Esophagus squamous epithelium (tissue), 5 donors: ENCODE results near the gene CHST11. TPM values are rescaled to one million over a fixed set of nuclear protein-coding genes. Genes with fewer than 3 reads are reported as not detected.
"Not testable (repeated sequence)": the region's sequence is repeated elsewhere in the genome, so short reads cannot be mapped to it uniquely, and the experiment has no call there.

Experiments used
- DNase-seq: peaks from one replicate; lab custom pipeline; 2025; lab: John Stamatoyannopoulos, UW
- H3K27ac ChIP-seq, 4 donors: fragments of 200-600 bp; sonication (generic); one replicate each; pipeline ENCODE4 v1.5.1; 2016 to 2019; ENCODE audit warnings: mild to moderate bottlenecking in 1 of 4
- H3K27me3 ChIP-seq, 4 donors: fragments of 200-600 bp; sonication (generic); 1 replicate in 3 of 4; 2 replicates in 1 of 4; pipeline versions ENCODE4 v1.5.1 to v1.6.0; 2017 to 2021; ENCODE audit warnings: antibody characterized with exemption in 1 of 4
- H3K36me3 ChIP-seq, 3 donors: fragments of 200-600 bp; sonication (generic); one replicate each; pipeline ENCODE4 v1.5.1; 2016 to 2019
- H3K4me1 ChIP-seq, 3 donors: fragments of 200-600 bp; sonication (generic); one replicate each; pipeline ENCODE4 v1.5.1; 2017 to 2019
- H3K4me3 ChIP-seq, 4 donors: fragments of 200-600 bp; sonication (generic); 1 replicate in 3 of 4; 2 replicates in 1 of 4; pipeline ENCODE4 v1.5.1; 2016 to 2019; ENCODE audit warnings: mild to moderate bottlenecking in 2 of 4, moderate library complexity in 1 of 4
- H3K9me3 ChIP-seq, 3 donors: fragments of 200-600 bp; sonication (generic); one replicate each; pipeline ENCODE4 v1.5.1; 2016 to 2019
- POLR2A ChIP-seq, 4 donors: fragments of 450-650 bp; IDR thresholded peaks; one replicate each; pipeline ENCODE4 v1.6.1; 2017; ENCODE audit warnings: antibody characterized with exemption in 4 of 4, mild to moderate bottlenecking in 4 of 4, moderate library complexity in 3 of 4
- WGBS, 2 donors: methylation state at CpG; one replicate each; pipeline ENCODE4 v1.1.5; 2018; 5-methylcytosine and 5-hydroxymethylcytosine counted together
- intact Hi-C: fragments of 100-400 bp; cut with DNase I; formaldehyde crosslinking; loops from one replicate; pipeline ENCODE4 v1.15.0; 2022
- total RNA-seq, 4 donors: library from RNA; depleted of rRNA; stranded (reverse); fragments of >200 nt; gene quantifications; one replicate each; pipeline ENCODE4 v1.1.0, GENCODE V29; 2016
- TF ChIP-seq, protein P1 (sequence below), 6 experiments: fragments of 450-650 bp in 4 of 6; fragments of 200-600 bp in 2 of 6; sonication (generic) in 2 of 6; IDR thresholded peaks; one replicate each; pipeline ENCODE4 v1.5.1; 2016 to 2019; ENCODE audit warnings: antibody characterized with exemption in 6 of 6, mild to moderate bottlenecking in 4 of 6, moderate library complexity in 4 of 6
- donor health status: DM: yes; HTN: yes; CAD: no.

Gene CHST11
- total RNA-seq, 4 donors from 2014 or later: 6.3 to 12.6 (median 10.3) TPM

DNA sequence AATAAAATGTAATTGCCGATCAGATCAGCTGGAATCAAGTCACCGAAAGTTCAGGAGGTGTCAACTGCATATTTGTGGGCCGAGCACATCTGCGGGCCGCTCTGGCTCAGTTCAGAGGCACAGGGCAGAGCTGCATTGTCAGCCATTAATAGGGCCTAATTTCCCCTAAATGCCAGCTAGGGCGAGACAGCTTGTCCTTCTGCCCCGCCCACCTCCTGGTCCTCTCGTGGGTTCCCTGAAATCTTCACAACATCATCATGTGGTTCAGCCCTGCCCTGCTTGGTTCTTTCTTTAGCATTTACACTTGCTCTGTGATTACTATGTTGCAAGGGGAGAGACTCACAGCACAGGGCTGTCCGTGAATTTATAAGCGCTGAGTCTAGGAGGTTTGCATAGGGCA is 148.9 kb downstream of the CHST11 start:
- 64 to 83% methylated on average over 4 to 8 of the region's 10 CpGs for WGBS, 2 donors
- intact Hi-C loops: no loop called here
- TF ChIP-seq, protein P1, sequence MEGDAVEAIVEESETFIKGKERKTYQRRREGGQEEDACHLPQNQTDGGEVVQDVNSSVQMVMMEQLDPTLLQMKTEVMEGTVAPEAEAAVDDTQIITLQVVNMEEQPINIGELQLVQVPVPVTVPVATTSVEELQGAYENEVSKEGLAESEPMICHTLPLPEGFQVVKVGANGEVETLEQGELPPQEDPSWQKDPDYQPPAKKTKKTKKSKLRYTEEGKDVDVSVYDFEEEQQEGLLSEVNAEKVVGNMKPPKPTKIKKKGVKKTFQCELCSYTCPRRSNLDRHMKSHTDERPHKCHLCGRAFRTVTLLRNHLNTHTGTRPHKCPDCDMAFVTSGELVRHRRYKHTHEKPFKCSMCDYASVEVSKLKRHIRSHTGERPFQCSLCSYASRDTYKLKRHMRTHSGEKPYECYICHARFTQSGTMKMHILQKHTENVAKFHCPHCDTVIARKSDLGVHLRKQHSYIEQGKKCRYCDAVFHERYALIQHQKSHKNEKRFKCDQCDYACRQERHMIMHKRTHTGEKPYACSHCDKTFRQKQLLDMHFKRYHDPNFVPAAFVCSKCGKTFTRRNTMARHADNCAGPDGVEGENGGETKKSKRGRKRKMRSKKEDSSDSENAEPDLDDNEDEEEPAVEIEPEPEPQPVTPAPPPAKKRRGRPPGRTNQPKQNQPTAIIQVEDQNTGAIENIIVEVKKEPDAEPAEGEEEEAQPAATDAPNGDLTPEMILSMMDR (IDR thresholded peaks at IDR 0.05): no peak
- TF ChIP-seq POLR2A (IDR thresholded peaks at IDR 0.05): peak in 1 of 4 donors; percentile 24
- H3K4me3 ChIP-seq: no peak overlapping the region
- H3K4me1 ChIP-seq: peaks cover 10 to 66% (median 37%) of the 10 kb centered on the region in 3 donors
- no peaks in the 10 kb centered on the region for H3K36me3 ChIP-seq
- no peaks in the 10 kb centered on the region for H3K9me3 ChIP-seq
- H3K27ac ChIP-seq: peak overlapping the region in 3 of 4 donors; percentile 43 to 74 (median 69)
- H3K27me3 ChIP-seq: no peaks in the 10 kb centered on the region
- DNase-seq: no peak

DNA sequence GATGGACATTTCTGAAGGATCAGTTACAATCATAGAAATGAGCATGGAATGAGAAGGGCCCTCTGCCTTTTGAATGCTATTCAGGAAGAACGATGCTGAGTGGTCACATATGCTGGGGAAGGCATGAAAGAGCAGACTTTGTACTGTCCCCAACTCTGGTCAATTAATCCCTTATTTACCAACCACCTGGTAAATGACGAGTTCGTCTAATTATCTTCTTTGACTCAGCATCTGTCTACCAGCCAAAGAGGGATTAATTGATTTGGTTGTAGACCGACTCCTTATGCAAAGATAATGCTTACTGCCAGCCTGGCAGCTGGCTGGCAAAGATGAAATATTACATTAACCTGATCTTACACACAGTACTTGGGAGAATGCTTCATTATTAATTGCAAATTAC is 152.2 kb downstream of the CHST11 start:
- intact Hi-C loops: no loop called here
- no peak for TF ChIP-seq POLR2A (IDR thresholded peaks at IDR 0.05)
- TF ChIP-seq, protein P1 (IDR thresholded peaks at IDR 0.05): no peak
- Histone ChIP-seq H3K27me3 (no peaks in the 10 kb centered on the region), H3K4me3 (no peak overlapping the region), H3K9me3 (no peaks in the 10 kb centered on the region), H3K27ac (no peak overlapping the region), H3K36me3 (no peaks in the 10 kb centered on the region), H3K4me1 (peaks cover 7 to 33% (median 20%) of the 10 kb centered on the region in 3 donors)
- no peak for DNase-seq
- WGBS, 2 donors: 41 to 51% methylated on average over 4 of the region's 4 CpGs

DNA sequence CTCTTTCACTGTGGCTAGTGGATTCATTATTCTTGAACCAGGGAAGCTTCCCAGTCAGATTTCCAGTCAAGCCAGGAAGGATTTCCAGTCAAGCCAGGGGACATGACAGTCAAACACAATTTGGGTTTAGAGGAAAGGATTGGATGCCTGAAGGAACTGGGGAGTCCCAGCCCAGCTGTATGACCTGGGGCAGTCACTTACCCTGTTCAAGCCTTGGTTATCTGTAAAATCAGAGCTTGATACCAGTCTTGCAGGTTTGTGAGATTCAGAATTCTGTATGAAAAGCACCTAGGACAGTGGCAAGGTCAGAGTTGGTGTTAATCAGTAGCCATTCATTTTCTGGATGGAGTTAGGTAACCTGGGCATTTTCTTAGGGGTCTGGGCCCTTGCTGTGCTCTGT is 152.7 kb downstream of the CHST11 start:
- Histone ChIP-seq H3K27ac (no peak overlapping the region), H3K36me3 (no peaks in the 10 kb centered on the region), H3K4me3 (no peak overlapping the region), H3K9me3 (no peaks in the 10 kb centered on the region), H3K4me1 (peaks cover 3 to 28% (median 16%) of the 10 kb centered on the region in 3 donors), H3K27me3 (no peaks in the 10 kb centered on the region)
- TF ChIP-seq, protein P1 (IDR thresholded peaks at IDR 0.05): no peak
- TF ChIP-seq POLR2A (IDR thresholded peaks at IDR 0.05): no peak
- intact Hi-C loops: no loop called here
- no peak for DNase-seq

DNA sequence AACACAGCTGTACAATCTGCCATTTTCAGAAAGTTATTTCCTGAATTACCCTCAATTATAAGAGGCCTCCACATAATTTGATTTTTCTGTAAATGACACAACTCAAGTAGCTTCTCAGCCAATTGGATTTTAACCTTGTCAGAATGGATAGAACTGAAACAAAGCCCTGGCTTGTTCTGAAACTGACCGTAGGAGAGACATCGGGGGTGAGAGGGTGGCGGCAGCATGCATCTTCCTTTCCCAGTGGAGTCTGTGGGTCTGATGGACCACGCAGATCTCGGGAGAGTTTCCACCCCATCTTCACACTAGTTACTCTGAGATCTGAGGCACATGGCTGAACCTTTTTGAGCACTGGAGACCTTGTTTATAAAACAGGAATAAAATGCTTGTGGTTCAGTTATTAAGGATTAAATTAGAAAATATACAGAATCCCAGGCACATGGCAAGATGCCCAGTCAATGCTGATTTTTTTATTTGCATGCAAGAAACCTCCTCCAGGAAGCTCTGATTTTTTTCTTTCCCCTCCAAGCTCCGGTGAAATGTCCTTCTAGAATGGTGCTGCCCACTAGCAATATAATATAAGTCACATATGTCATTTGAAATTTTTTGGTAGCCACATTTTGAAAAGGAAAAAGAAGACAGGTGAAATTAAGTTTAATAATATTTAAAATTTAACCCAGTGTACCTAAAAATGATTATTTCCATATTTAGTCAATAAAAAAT is 153.9 kb downstream of the CHST11 start:
- DNase-seq: no peak
- Histone ChIP-seq H3K27ac (no peak overlapping the region), H3K36me3 (no peaks in the 10 kb centered on the region), H3K27me3 (no peaks in the 10 kb centered on the region), H3K4me3 (no peak overlapping the region), H3K9me3 (no peaks in the 10 kb centered on the region), H3K4me1 (peaks cover 0 to 19% (median 3%) of the 10 kb centered on the region in 3 donors)
- TF ChIP-seq, protein P1 (IDR thresholded peaks at IDR 0.05): no peak
- TF ChIP-seq POLR2A (IDR thresholded peaks at IDR 0.05): no peak
- intact Hi-C loops: no loop called here
- 83 to 84% methylated on average over 6 of the region's 6 CpGs for WGBS, 2 donors

DNA sequence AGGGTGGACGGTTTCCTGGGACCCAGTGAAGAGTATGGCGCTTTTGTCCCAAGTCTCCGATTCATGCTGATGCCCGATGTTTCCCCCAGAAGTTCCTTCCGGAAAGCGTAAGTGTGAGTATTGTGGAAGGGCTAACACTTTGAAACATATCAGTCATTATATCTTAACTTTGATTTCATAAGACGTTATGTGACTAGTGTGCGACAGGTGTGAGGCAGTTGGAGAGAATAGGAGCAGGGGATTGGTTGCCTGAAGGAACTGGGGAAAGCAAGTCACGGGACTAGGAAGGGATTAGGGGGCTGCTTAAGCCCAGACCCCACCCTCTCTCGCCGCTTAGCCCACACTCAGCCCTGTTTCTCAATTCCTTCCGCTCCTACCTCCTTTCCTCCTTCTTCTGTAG is 154.9 kb downstream of the CHST11 start:
- no peak for DNase-seq
- TF ChIP-seq POLR2A (IDR thresholded peaks at IDR 0.05): no peak
- TF ChIP-seq, protein P1 (IDR thresholded peaks at IDR 0.05): no peak
- no peaks in the 10 kb centered on the region for H3K36me3 ChIP-seq
- H3K27me3 ChIP-seq: no peaks in the 10 kb centered on the region
- H3K4me1 ChIP-seq: peaks cover 0 to 13% (median 3%) of the 10 kb centered on the region in 3 donors
- intact Hi-C loops: no loop called here
- H3K9me3 ChIP-seq: no peaks in the 10 kb centered on the region
- WGBS, 2 donors: 95 to 99% methylated on average over 10 to 12 of the region's 12 CpGs
- H3K27ac ChIP-seq: no peak overlapping the region
- H3K4me3 ChIP-seq: no peak overlapping the region

DNA sequence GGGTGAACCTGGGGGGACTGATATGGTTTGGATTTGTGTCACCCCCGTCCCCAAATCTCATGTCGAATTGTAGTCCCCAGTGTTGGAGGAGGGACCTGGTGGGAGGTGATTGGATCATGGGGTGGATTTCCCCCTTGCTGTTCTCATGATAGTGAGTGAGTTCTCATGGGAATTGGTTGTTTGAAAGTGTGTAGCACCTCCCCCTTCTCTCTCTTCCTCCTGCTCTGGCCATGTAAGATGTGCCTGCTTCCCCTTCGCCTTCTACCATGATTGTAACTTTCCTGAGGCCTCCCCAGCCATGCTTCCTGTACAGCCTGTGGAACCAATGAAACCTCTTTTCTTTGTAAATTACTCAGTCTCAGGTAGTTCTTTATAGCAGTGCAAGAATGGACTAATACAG is 156.6 kb downstream of the CHST11 start:
- WGBS, 2 donors: 88 to 95% methylated on average over 3 of the region's 3 CpGs
- H3K4me3 ChIP-seq, H3K27me3 ChIP-seq, DNase-seq, H3K36me3 ChIP-seq, intact Hi-C loops, H3K9me3 ChIP-seq, H3K27ac ChIP-seq: not testable (repeated sequence)
- peaks cover 0 to 13% (median 3%) of the 10 kb centered on the region in 3 donors for H3K4me1 ChIP-seq
